ENCODE results near the gene ZNF790. TPM values are rescaled to one million over a fixed set of nuclear protein-coding genes. Genes with fewer than 3 reads are reported as not detected.
"Not testable (repeated sequence)": the region's sequence is repeated elsewhere in the genome, so short reads cannot be mapped to it uniquely, and the experiment has no call there.

Gene ZNF790
- total RNA-seq, 8 experiments from 2014 or later, result 0.54 to 11.1 (median 6.5) TPM

- 66 to 100% (median 92%) methylated on average over 1 to 7 of the region's 7 CpGs for WGBS, 10 experiments
- in situ Hi-C loops (cut with MboI; ENCODE audit: low pct_unique_long_range_greater_than_20kb in 2 of 9, low sequenced_read_pairs in 9 of 9, unreplicated experiment in 9 of 9), result no loop called here
- H3K4me1 ChIP-seq (replicated peaks in 1 of 2), result no peaks in the 10 kb centered on the region
- ATAC-seq (replicated peaks in 6 of 8), result no peak
- H3K27ac ChIP-seq, result no peak overlapping the region
- H3K4me3 ChIP-seq, result no peak overlapping the region
Observed at GRCh38 chr19:36819130-36819630, 19.0 kb downstream of the ZNF790 start.

- Histone ChIP-seq H3K27ac (no peak overlapping the region), H3K4me1 (replicated peaks in 1 of 2) (no peaks in the 10 kb centered on the region), H3K4me3 (no peak overlapping the region)
- in situ Hi-C loops (cut with MboI; ENCODE audit: low pct_unique_long_range_greater_than_20kb in 2 of 9, low sequenced_read_pairs in 9 of 9, unreplicated experiment in 9 of 9), result no loop called here
- ATAC-seq (replicated peaks in 6 of 8), result no peak
Observed at GRCh38 chr19:36807029-36807428, 31.2 kb downstream of the ZNF790 start.

DNA sequence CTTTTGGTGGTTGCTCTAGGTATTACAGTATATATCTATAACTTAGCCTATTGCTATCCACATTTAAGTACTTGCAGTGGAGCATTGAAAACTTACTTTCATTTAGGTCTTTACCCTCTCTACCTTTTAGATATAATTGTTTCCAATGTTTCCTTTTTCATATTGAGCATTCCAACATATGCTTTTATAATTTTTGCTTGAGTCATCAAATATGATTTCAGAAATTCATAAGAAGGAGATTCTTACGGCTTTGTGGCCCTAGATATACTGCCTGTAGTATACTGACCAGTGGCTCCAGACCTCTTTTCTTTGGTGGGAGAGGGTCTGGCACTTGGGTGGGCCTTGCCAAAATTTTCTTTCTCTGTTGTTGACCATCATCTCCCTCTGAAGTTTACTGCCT is 32.8 kb downstream of the ZNF790 start:
- Histone ChIP-seq H3K4me1 (replicated peaks in 1 of 2) (no peaks in the 10 kb centered on the region), H3K27ac (no peak overlapping the region), H3K4me3 (no peak overlapping the region)
- WGBS, 10 experiments, result 60 to 100% (median 91%) methylated on average over 1 of the region's 1 CpG; no CpG with 5 or more reads in 3 of the 10 experiments
- in situ Hi-C loops (cut with MboI; ENCODE audit: low pct_unique_long_range_greater_than_20kb in 2 of 9, low sequenced_read_pairs in 9 of 9, unreplicated experiment in 9 of 9), result no loop called here
- no peak for ATAC-seq (replicated peaks in 6 of 8)

DNA sequence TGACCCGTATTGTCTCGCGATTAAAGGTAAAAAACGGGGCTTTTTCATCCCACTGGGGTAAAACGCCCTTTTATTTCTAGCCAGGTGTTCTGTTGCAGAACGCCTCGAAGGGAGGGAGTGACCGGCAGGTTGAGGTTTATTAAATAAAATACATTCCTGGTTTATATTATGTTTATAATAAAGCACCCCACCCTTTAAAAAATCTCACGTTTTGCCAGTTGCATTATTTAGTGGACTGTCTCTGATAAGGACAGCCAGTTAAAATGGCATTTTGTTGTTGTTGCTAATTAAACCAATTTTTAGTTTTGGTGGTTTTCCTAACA is 40.4 kb downstream of the ZNF790 start:
- 0 to 94% (median 12%) methylated on average over 1 to 9 of the region's 9 CpGs; no CpG with 5 or more reads in 2 of the 10 experiments for WGBS, 10 experiments
- no peak overlapping the region for H3K27ac ChIP-seq
- no peaks in the 10 kb centered on the region for H3K4me1 ChIP-seq (replicated peaks in 1 of 2)
- no peak for ATAC-seq (replicated peaks in 6 of 8)
- H3K4me3 ChIP-seq, result peak overlapping the region in 4 of 5 donors; percentile 15 to 72 (median 52)
- in situ Hi-C loops (cut with MboI; ENCODE audit: low pct_unique_long_range_greater_than_20kb in 2 of 9, low sequenced_read_pairs in 9 of 9, unreplicated experiment in 9 of 9), result no loop called here

DNA sequence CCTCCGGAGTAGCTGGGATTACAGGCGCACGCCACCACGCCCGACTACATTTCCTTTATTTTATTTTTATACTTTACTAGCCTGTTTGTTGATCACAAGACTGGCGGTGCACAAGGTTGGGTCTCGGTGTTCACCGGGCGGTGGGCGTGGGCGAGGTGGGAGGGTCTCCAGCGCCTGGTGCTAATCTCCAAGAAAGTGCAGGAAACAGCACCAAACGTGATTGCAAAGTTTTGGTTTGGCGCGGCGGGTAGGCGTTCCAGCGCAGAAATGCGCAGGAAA is 41.5 kb downstream of the ZNF790 start:
- no peak for ATAC-seq (replicated peaks in 6 of 8)
- Histone ChIP-seq H3K27ac (no peak overlapping the region), H3K4me3 (peak overlapping the region in 2 of 5 donors; percentile 71 to 72), H3K4me1 (replicated peaks in 1 of 2) (no peaks in the 10 kb centered on the region)
- in situ Hi-C loops (cut with MboI; ENCODE audit: low pct_unique_long_range_greater_than_20kb in 2 of 9, low sequenced_read_pairs in 9 of 9, unreplicated experiment in 9 of 9), result no loop called here
- 33 to 97% (median 97%) methylated on average over 4 to 13 of the region's 19 CpGs; no CpG with 5 or more reads in 5 of the 10 experiments for WGBS, 10 experiments

DNA sequence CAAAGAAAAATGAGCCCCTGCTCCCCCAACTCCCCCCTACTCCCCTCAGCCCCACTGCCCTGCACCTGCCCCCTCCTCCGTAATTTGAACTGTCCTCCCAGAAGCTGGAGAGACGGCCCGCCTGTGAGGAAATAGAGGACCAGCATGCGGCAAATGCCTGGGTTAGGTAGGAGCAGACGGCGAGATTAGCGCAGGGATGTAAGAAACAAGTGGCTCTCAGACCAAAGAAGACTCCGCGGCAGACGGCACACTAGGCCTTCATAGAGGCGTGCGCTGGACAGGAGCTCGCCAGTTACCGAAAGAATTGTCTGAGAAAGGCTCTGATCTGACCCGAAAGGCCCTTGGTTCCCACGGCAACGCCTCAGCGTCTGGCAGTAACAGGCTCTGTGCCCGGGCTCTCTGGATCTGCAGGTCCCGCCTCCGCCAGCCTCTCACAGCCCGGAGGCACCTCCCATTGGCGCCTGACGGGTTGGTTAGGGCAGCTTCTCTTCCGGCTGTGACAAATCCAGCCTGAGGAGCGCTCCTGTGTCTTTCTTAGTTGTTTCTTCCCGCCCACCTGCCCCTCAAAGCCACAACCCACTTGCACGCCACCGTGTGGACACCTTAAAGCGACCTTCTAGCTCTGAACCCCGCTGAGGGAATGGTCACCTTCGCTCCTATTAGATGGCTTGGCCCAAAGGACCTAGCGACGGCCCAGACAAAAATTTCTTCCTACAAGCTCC is 46.6 kb downstream of the ZNF790 start:
- H3K4me3 ChIP-seq; H3K4me1 ChIP-seq (replicated peaks in 1 of 2); in situ Hi-C loops (cut with MboI; ENCODE audit: low pct_unique_long_range_greater_than_20kb in 2 of 9, low sequenced_read_pairs in 9 of 9, unreplicated experiment in 9 of 9); H3K27ac ChIP-seq: not testable (repeated sequence)
- WGBS, 10 experiments, result 60 to 83% methylated on average over 1 to 8 of the region's 34 CpGs; no CpG with 5 or more reads in 8 of the 10 experiments
- peak; percentile 63 to 100 (median 92) for ATAC-seq (replicated peaks in 6 of 8)

DNA sequence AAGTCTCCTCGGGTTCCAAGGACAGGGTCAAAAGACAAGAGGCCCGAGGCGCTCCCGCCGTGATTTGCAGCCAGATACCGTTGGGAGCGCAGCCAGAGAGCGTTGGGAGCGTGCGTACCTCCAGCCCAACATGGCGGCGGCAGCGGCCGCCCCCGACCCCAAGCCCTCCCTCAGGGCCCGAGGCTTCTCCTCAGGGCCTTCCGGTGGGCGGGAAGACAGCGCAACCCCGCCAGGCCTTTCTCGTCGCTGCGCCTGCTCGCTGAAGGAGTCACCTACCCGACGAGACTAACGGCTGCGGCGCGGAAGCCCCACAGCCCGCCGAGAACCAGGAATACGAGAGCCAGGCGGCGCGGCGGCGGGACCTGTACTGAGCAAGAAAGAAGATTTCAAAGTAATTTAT is 62.4 kb downstream of the ZNF790 start:
- in situ Hi-C loops (cut with MboI; ENCODE audit: low pct_unique_long_range_greater_than_20kb in 2 of 9, low sequenced_read_pairs in 9 of 9, unreplicated experiment in 9 of 9), result no loop called here
- no peak overlapping the region for H3K27ac ChIP-seq
- no peak overlapping the region for H3K4me3 ChIP-seq
- WGBS, 10 experiments, result 0 to 95% (median 8%) methylated on average over 3 to 18 of the region's 38 CpGs; no CpG with 5 or more reads in 7 of the 10 experiments
- no peak for ATAC-seq (replicated peaks in 6 of 8)
- H3K4me1 ChIP-seq (replicated peaks in 1 of 2), result peaks cover 0 to 4% of the 10 kb centered on the region in 2 donors

- Histone ChIP-seq H3K4me3 (peak overlapping the region; percentile 91 to 100 (median 95)), H3K27ac (peak overlapping the region in 1 of 2 donors; percentile 82), H3K4me1 (replicated peaks in 1 of 2) (peaks cover 0 to 4% of the 10 kb centered on the region in 2 donors)
- ATAC-seq (replicated peaks in 6 of 8), result no peak
- in situ Hi-C loops (cut with MboI; ENCODE audit: low pct_unique_long_range_greater_than_20kb in 2 of 9, low sequenced_read_pairs in 9 of 9, unreplicated experiment in 9 of 9), result no loop called here
- WGBS, 10 experiments, result 0 to 87% (median 25%) methylated on average over 2 to 12 of the region's 15 CpGs; no CpG with 5 or more reads in 2 of the 10 experiments
Observed at GRCh38 chr19:36773223-36773579, 65.0 kb downstream of the ZNF790 start.

DNA sequence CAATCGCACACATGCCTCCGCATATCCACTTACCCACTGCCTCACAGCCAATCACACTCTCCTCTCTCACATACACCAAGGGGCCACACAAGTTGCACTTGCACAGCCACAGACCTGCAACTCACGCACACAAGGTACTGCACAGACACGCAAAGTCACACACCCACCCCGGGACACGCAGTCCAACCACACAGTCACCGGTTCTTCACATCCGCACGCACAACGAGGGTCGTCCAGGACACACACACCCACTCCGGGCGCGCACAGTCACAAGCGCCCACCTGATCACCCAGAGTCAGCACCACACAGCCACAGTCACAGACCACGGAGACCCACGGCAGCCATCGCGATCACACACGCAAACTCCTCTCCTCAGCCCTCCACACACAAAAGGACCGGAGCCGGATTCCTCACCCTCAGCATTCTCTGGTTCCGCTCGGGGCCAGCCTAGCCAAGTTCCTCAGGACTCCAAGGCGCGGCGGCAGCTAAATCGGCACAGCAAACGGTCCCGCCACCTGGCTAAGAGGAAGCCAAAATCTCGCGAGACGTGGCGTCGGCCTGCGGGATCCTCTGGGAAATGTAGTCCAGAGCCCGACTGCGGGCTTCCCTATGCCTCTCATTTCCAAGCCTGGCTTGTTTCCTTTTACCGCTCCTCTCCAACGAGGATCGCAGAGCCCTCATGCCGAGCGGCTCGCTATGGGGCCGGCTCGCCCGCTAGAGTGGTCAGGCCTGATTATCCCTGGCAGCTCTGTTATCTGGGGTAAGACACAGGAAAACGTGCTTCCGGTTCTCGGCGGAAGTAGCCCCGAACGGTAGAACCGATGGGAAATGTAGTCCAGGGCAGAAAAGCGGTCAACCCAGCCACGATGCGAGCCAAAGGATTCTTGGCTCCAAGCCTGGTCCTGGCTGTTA is 65.6 kb downstream of the ZNF790 start, which contains the start of gene ZNF850:
TSS of gene ZNF850 (minus strand) at position 497 of the 912 bp plus-strand sequence. CDS start 10,201 bp downstream, outside the sequence.
- ATAC-seq (replicated peaks in 6 of 8), result peak; percentile 95 to 99 (median 98)
- H3K27ac ChIP-seq, result peak within 1 kb of the TSS; percentile 69 to 82
- H3K4me1 ChIP-seq (replicated peaks in 1 of 2), result peaks cover 0 to 4% of the 10 kb centered on the region in 2 donors
- in situ Hi-C loops (cut with MboI; ENCODE audit: low pct_unique_long_range_greater_than_20kb in 2 of 9, low sequenced_read_pairs in 9 of 9, unreplicated experiment in 9 of 9), result no loop called here
- 0 to 20% (median 0%) methylated on average over 3 to 18 of the region's 57 CpGs; no CpG with 5 or more reads in 2 of the 10 experiments for WGBS, 10 experiments
- peak within 1 kb of the TSS; percentile 91 to 100 (median 95) for H3K4me3 ChIP-seq

DNA sequence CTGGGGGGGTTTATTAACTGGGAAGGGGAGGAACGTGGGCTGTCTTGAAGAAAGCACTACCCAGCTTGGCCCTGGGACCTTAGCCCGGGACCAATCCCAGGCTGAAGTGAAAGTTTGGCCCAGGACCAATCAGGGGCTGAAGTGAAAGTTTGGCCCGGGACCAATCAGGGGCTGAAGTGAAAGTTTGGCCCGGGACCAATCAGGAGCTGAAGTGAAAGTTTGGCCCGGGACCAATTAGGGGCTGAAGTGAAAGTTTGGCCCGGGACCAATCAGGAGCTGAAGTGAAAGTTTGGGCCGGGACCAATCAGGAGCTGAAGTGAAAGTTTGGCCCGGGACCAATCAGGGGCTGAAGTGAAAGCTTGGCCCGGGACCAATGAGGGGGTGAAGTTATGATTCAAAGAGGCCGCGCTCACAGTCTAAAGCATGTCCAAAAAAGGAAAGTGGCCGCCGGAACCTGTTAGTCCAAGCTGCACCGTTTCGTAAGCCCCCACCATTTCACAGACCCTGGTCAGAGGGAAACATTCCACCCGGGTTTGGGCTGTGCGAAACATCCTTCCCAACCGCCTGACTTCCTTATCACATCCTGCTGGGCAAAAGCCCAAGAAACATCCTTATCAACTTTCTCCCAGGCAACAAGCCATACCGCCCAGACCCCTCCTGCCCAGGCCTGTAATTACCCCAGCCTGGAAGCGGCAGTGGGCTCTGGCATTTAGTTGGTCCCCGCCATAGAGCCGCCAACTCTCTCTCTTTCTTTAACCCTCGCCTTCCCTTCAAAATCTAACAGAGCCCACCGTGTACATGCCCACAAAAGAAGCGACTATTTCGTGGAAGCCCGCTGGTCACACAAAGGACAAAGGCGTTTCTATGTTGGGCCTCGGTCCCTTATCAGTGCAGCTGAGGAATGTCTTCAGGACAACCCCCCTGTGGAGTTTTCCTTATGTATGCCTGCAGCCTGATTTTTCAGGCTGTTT is 66.6 kb downstream of the ZNF790 start:
- no peak for ATAC-seq (replicated peaks in 6 of 8)

More for the DNA sequence above, 66.6 kb downstream of the ZNF790 start:
- WGBS, 10 experiments, result 0 to 77% (median 26%) methylated on average over 3 to 22 of the region's 29 CpGs; no CpG with 5 or more reads in 1 of the 10 experiments
- Histone ChIP-seq H3K4me1 (replicated peaks in 1 of 2) (peaks cover 0 to 4% of the 10 kb centered on the region in 2 donors), H3K27ac (no peak overlapping the region), H3K4me3 (peak overlapping the region; percentile 91 to 100 (median 95))
- in situ Hi-C loops (cut with MboI; ENCODE audit: low pct_unique_long_range_greater_than_20kb in 2 of 9, low sequenced_read_pairs in 9 of 9, unreplicated experiment in 9 of 9), result no loop called here

All from motor neuron (in vitro differentiated cells).